SU-DHL-6 (cell line): ENCODE results near the gene JPT1.

Experiments used
- H2AFZ ChIP-seq: fragments of 200-600 bp; sonication (generic); 2 replicates; pipeline ENCODE4 v1.6.1; 2014; ENCODE audit warnings: low read depth, mild to moderate bottlenecking, moderate library complexity, mixed read lengths, antibody characterized with exemption, low read length; ENCODE audit not compliant: severe bottlenecking
- H3F3A ChIP-seq: fragments of 200-600 bp; shearing (Covaris generic); 2 replicates; pipeline ENCODE4 v1.6.0; 2016; ENCODE audit warnings: antibody characterized with exemption, mild to moderate bottlenecking; ENCODE audit not compliant: insufficient read depth
- H3K27ac ChIP-seq: fragments of 200-600 bp; sonication (generic); 2 replicates; pipeline ENCODE4 v1.5.1; 2016; ENCODE audit warnings: low read depth, mild to moderate bottlenecking, low read length, moderate library complexity, mixed read lengths
- H3K27me3 ChIP-seq: fragments of 200-600 bp; sonication (generic), shearing (Covaris generic); 2 replicates; pipeline ENCODE4 v1.6.0; 2014; ENCODE audit warnings: mild to moderate bottlenecking, low read length
- H3K36me3 ChIP-seq: fragments of 200-600 bp; sonication (generic); 2 replicates; pipeline ENCODE4 v1.6.1; 2014; ENCODE audit warnings: mild to moderate bottlenecking, low read length, mixed read lengths
- H3K4me2 ChIP-seq: fragments of 300-600, 200-600 bp; shearing (Covaris generic), sonication (generic); 2 replicates; pipeline ENCODE4 v1.6.0; 2014; ENCODE audit warnings: low read length, low read depth, mild to moderate bottlenecking; ENCODE audit not compliant: poor library complexity, severe bottlenecking
- H3K4me3 ChIP-seq: fragments of 200-600 bp; sonication (generic); 2 replicates; pipeline ENCODE4 v1.5.1; 2014; ENCODE audit warnings: antibody characterized with exemption, low read length, mild to moderate bottlenecking, mixed read lengths; ENCODE audit not compliant: insufficient read depth, poor library complexity, severe bottlenecking
- H3K79me2 ChIP-seq: fragments of 200-600 bp; sonication (generic); 2 replicates; pipeline ENCODE4 v1.6.1; 2014; ENCODE audit warnings: mild to moderate bottlenecking, low read length, moderate library complexity; ENCODE audit not compliant: insufficient read depth
- H3K9ac ChIP-seq: fragments of 200-600 bp; sonication (generic); 2 replicates; pipeline ENCODE4 v1.7.0; 2014; ENCODE audit warnings: mild to moderate bottlenecking, low read length
- H3K9me2 ChIP-seq: fragments of 200-600 bp; sonication (generic); replicated peaks from 2 replicates; pipeline ENCODE4 v1.6.1; 2014; ENCODE audit warnings: low read length; ENCODE audit not compliant: insufficient read depth
- H3K9me3 ChIP-seq: fragments of 200-600 bp; sonication (generic); 2 replicates; pipeline ENCODE4 v1.6.1; 2014; ENCODE audit warnings: low read length, mixed read lengths; ENCODE audit not compliant: insufficient read depth
- H4K20me1 ChIP-seq: fragments of 200-600 bp; sonication (generic); 2 replicates; pipeline ENCODE4 v1.6.1; 2014; ENCODE audit warnings: low read depth, mild to moderate bottlenecking, antibody characterized with exemption, low read length, moderate library complexity, mixed read lengths
- EZH2phosphoT487 ChIP-seq: fragments of 200-600 bp; sonication (generic), shearing (Covaris generic); conservative IDR thresholded peaks from 2 replicates; pipeline ENCODE4 v1.6.1; 2018; ENCODE audit warnings: mild to moderate bottlenecking, antibody characterized with exemption, low read length, moderate library complexity, mixed read lengths
- TF ChIP-seq, protein P1 (sequence below): fragments of 200-600 bp; sonication (generic); IDR thresholded peaks from one replicate; pipeline ENCODE4 v1.5.1; 2017; ENCODE audit warnings: antibody characterized with exemption, mild to moderate bottlenecking, low read length, moderate library complexity; ENCODE audit not compliant: insufficient read depth, poor library complexity, severe bottlenecking

Gene JPT1, protein sequence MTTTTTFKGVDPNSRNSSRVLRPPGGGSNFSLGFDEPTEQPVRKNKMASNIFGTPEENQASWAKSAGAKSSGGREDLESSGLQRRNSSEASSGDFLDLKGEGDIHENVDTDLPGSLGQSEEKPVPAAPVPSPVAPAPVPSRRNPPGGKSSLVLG

DNA sequence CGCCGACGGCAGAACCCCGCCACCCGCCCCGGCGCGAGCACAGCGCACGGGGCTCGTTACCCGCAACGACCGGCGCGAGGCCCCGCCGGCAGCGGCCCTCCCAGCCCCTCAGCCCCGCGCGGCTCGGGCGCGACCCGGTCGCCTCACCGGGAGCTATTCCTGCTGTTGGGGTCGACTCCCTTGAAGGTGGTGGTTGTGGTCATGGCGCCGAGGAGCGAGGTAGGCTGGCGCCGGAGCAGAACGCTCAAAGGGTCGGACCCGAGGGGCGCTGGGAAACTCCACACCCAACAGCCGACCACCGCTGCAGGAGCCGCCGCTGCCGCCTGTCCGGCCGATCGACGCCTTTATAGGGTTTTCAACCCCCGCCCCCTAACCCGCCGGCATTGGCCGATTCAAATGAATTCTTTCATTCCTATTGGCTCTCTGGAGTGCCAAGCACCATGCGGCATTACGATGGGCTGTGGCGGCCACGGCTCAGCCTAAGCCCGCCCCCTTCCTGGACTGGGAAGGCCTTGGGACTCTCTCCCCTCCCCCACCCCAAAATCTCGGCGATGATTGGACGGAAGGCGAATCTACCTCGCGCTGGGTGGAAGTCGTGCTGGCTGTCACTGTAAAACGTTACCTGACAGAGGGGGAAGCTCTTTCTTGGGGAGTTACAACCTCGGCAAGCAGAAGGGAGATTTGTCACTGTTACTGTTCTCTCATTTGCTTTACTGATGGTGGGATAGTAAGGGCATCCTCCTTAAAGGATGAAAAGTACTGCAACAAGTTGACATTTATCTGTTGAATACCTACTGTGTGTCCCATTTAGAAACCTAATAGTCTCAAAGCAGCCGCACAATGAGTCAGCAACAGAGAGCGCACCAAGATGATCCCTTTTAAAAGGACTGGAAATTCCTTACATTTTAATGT lies at the start of gene JPT1:
Gene JPT1, minus strand, starts transcription at position 318 of the 912 bp plus-strand sequence. Its CDS starts 115 bp downstream, at position 203.
- Histone ChIP-seq H3K27me3 (no peaks in the 10 kb centered on the region), H3F3A (peaks cover 10% of the 10 kb centered on the region; the same call in 1 of the 2 replicates), H2AFZ (peak within 1 kb of the TSS; percentile 2), H3K9me2 (no peaks in the 10 kb centered on the region), H3K9me3 (no peaks in the 10 kb centered on the region), H3K4me3 (peak within 1 kb of the TSS; percentile 81), H4K20me1 (0 out of 2 replicates have a peak, but pooled peaks cover 4% of the 10 kb centered on the region), H3K36me3 (no peaks in the 10 kb centered on the region), H3K4me2 (peak within 1 kb of the TSS; percentile 95), H3K27ac (peak within 1 kb of the TSS; percentile 70), H3K9ac (peak within 1 kb of the TSS; percentile 94), H3K79me2 (peaks cover 48% of the 10 kb centered on the region)
- no peak for TF ChIP-seq EZH2phosphoT487
- TF ChIP-seq, protein P1, sequence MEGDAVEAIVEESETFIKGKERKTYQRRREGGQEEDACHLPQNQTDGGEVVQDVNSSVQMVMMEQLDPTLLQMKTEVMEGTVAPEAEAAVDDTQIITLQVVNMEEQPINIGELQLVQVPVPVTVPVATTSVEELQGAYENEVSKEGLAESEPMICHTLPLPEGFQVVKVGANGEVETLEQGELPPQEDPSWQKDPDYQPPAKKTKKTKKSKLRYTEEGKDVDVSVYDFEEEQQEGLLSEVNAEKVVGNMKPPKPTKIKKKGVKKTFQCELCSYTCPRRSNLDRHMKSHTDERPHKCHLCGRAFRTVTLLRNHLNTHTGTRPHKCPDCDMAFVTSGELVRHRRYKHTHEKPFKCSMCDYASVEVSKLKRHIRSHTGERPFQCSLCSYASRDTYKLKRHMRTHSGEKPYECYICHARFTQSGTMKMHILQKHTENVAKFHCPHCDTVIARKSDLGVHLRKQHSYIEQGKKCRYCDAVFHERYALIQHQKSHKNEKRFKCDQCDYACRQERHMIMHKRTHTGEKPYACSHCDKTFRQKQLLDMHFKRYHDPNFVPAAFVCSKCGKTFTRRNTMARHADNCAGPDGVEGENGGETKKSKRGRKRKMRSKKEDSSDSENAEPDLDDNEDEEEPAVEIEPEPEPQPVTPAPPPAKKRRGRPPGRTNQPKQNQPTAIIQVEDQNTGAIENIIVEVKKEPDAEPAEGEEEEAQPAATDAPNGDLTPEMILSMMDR, result no peak

DNA sequence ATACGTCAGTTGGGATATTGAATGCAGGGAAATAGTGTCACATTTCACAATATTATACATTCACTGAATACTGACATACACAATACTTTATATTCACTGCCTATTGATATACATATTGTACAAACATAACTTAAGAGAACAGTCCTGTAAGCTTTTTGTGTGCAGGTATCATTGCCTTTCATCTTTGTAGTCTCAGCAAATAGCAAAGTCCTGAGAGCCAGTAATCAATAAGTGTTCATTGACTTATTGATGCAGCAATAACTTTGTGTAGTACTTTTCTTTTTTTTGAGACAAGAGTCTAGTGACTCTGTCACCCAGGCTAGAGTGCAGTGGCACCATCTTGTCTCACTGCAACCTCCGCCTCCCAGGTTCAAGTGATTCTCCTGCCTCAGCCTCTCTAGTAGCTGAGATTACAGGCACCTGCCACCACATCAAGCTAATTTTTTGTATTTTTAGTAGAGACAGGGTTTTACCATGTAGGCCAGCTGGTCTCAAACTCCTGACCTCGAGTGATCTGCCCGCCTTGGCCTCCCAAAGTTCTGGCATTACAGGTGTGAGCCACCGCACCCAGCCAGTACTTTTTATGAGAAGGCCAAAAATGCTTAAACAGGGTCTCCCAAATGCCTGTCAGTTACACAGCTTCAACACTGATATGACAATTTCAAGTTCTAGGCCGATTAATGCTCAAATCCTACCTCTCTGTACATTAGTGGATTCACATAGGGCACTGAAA lies 45.7 kb upstream of the JPT1 start:
- no peaks in the 10 kb centered on the region for H3K36me3 ChIP-seq
- H3K9ac ChIP-seq, result no peak overlapping the region
- no peak for TF ChIP-seq EZH2phosphoT487
- TF ChIP-seq, protein P1, result no peak
- no peaks in the 10 kb centered on the region for H3K27me3 ChIP-seq
- no peak overlapping the region for H3K4me3 ChIP-seq
- no peak overlapping the region for H2AFZ ChIP-seq
- no peaks in the 10 kb centered on the region for H3K9me2 ChIP-seq
- H3F3A ChIP-seq, result peaks cover 3% of the 10 kb centered on the region; the same call in 1 of the 2 replicates
- H3K4me2 ChIP-seq, result no peak overlapping the region
- H3K27ac ChIP-seq, result no peak overlapping the region
- no peaks in the 10 kb centered on the region for H3K9me3 ChIP-seq
- peaks cover 11% of the 10 kb centered on the region for H3K79me2 ChIP-seq
- no peaks in the 10 kb centered on the region for H4K20me1 ChIP-seq

DNA sequence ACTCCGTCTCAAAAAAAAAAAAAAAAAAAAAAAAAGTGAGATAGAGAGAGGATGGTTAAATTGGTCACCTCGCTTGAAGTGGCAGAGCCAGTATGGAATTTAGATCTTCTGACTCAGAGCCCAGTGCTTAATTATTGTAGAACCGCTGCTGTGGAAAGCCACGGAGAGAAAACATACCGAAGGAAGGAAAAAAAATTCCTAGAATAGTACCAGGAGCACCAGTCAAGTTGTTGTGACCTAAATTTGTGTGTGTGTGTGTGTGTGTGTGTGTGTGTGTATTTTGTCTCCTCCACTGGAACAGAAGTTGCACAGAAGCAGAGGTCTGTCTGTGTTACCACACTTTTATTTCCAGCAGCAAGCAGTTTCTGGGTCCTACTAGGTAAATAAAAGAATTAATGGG lies 40.6 kb upstream of the JPT1 start:
- H3K79me2 ChIP-seq, result no peaks in the 10 kb centered on the region

More for the DNA sequence above, 40.6 kb upstream of the JPT1 start:
- Histone ChIP-seq H3F3A (no peaks in the 10 kb centered on the region), H3K36me3 (no peaks in the 10 kb centered on the region), H3K4me2 (no peak overlapping the region), H3K27me3 (no peaks in the 10 kb centered on the region), H3K9me2 (no peaks in the 10 kb centered on the region), H2AFZ (no peak overlapping the region), H3K9me3 (no peaks in the 10 kb centered on the region), H3K9ac (no peak overlapping the region), H3K27ac (no peak overlapping the region), H4K20me1 (no peaks in the 10 kb centered on the region), H3K4me3 (no peak overlapping the region)
- TF ChIP-seq, protein P1, result no peak
